GM21723 (cell line): ENCODE measurements around the gene RETREG3.

Experiments
- ATAC-seq: cut with Tn5 transposase; IDR thresholded peaks from one replicate; pipeline ENCODE4 v1.9.1; 2021; ENCODE audit warnings: mild to moderate bottlenecking, moderate library complexity; ENCODE audit not compliant: unreplicated experiment

Gene RETREG3

DNA sequence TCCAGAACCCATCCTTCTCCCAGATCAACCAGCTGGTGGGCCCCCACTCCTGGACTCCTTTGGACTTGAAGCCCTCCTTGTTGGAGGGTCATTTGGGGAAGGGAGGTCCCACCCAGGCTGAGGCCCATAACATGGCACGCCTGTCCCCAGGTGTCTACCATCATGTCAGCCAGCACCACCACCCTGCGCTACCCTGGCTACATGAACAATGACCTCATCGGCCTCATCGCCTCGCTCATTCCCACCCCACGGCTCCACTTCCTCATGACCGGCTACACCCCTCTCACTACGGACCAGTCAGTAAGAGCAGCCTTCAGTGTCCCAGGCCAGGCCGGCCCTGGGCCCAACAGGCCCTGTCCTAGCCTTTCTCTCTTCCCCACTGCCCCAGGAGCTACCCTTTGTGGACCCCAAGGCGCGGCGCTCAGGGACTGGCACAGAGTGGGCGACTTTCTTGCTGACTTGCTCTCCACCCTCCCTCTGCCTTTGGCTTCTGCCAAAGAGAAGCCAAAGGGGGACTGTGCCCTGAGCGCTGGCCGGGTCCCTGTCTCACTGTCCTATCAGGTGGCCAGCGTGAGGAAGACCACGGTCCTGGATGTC is 4.6 kb upstream of the RETREG3 start:
- ATAC-seq: no peak

DNA sequence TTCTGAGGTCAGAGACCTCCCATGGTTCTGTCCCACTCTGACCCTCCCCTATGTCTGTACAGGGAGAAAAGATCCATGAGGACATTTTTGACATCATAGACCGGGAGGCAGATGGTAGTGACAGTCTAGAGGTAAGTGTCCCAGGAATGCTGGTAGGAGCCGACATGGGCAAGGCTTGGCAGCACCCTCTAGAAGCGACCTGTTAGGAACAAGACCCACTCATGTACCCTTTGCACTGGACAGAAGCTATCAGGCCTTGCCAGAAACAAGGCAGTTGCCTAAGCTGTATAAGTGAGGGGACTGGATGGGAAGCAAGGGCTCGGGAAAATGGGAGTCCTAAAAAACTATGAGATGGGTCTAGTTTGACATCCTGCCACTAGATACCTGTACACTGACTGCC is 2.8 kb upstream of the RETREG3 start:
- no peak for ATAC-seq

DNA sequence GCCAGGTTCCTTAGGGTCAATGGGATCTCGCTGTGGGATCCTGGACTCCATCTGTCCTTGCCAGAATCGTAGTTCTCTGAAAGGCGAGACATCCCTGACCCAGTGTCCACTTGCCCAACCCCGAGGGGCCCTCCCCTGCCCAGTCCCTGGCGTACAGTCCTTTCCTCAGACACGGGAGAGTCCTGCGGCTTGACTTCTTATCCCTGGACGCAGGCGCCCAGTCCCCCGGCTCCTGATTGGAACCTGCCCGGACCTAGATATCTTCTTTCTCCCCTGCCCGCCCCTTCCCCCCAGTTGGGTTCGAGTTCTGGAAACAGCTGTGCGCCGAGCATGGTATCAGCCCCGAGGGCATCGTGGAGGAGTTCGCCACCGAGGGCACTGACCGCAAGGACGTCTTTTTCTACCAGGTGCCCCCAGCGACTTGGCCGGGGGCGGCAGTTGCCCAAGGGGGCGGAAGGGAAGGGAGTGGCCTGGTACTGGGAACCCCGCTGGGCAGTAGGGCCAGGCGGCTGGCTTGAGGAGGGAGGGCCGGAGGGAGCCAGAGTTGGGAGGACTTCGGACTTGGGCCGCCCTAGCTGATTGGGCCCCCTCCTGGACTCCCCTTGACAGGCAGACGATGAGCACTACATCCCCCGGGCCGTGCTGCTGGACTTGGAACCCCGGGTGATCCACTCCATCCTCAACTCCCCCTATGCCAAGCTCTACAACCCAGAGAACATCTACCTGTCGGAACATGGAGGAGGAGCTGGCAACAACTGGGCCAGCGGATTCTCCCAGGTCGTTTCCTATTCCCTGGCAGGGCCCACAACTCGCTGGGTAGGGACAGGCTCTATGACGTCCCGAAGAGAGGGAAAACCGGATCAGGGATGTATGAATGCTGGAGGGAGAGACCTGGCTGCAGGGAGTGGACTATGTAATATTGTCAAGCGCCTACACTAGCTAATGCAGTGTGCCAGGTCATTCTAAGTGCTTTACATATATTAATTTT is 934 bp upstream of the RETREG3 start:
- ATAC-seq: peak; percentile 8

DNA sequence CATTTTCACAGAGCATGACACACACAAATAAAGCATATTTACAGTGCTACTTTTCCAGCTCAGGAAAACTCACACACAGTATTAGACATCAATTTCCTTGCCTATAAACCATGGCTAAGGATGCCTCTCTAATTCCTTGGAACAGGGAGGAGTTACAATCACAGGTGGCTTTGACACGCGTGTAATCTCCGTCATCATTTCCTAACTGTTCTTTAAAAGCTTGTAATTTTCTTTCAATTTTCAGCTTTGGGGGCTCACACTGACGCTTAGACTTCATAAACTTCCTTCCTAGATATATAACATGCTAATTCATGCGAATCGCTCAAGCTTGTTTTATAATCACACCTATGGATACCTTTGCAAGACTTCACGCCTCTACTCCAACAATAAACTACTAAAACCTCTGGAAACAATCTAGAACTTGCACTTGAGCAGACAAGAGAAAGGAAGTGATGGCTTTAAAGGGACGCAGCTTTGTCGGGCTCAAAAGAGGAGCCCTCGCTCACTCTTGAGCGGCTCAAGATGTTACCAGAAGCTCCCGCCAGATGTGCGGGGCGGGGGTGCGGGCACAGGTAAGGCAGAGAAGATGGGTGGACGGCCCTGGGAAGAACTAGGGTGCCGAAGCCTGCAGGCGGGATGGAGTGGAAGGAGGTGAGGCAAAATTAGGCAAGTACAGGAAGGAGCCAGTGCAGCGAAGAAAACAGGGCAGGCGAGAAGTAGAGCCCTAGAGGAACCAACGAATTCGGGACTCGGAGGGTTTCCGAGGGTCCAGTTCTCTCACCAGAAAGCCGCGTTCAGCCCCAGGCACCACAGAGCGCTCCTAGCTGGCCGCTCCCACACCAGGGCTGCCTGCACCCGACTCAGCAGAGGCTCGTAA is 631 bp downstream of the RETREG3 start:
- peak; percentile 34 for ATAC-seq

DNA sequence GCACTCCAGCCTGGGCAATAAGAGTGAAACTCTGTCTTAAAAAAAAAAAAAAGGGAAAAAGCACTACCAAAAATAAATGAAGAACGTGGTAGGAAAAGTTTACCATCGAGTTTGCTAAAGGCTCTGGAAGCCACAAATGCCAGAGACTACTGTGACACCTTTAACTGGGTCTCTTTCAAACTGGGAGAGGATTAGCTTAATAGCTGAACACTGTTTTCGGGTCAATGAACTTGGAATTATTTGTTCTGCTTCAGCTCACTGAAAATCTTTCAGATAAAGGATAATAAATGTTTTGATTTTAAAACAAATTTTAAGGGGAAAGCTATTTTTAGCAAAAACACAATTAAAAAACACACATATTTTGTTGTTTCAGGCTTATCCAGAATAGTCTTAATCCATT is 1.4 kb downstream of the RETREG3 start:
- ATAC-seq: no peak

DNA sequence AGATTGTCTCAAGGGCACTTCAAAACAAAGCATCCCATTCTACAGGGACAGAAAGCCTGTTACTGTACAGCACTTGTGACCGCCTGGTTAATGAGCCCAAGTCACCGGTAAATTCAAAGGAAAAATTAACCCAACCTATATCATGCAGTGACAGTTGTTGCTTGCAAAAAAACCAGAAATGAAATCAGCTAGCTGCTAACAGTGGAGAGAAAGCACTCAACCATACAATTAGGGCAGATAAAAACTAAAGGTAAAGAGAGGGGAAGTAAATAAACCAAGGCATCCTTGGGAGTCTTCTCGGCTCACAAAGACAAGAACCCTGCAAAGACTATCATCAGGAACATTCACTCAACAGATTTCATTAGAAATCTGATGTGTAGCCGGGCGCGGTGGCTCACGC is 5.9 kb downstream of the RETREG3 start:
- no peak for ATAC-seq

DNA sequence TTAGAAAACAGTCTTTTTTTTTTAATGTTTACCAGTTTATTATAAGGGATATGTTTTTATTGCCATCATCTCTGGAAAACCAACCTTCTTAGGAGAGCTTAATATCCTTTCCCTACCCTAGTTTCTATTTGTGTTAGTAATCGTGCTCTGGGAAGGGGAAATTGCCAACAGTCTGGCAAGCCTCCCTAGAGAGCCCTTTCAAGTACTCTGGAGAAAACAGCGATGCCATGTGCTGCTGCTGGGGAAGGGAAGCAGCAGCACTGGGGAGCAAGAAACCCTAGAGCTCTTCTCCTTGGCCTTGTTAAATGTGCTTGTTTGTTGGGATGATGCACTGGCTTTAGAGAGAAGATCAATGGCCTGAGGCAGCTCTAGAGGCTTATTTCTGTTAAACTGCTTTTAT is 10.3 kb downstream of the RETREG3 start:
- no peak for ATAC-seq

DNA sequence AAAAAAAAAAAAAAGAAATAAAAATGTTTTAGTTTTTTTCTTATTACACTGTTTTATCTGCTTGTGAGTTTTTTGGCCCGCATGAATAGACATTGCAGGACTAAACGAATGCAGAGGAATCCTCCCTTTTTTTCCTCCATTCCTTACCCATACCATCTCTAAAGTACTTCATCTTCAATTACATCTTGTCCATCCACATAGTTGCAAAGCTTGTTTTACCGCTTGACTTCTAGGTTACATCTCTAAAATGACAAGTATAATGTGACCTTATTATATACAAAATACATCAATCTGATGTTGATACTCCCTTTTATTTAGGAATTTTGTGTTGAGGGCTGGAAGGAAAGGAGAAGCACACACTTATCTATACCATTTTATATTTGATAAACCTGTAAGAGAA is 12.8 kb downstream of the RETREG3 start:
- no peak for ATAC-seq

DNA sequence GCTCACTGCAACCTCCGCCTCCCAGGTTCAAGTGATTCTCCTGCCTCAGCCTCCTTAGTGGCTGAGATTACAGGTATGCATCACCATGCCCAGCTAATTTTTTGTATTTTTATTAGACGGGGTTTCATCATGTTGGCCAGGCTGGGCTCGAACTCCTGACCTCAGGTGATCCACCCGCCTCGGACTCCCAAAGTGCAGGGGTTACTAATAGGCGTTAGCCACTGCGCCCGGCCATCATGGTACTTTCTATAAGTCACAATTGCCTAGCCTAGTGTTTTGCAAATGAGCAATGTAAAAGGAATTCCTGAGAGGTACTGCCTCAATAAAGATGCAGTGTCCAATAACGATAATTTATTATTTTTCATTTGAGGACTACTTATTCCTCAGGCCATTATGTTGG is 17.8 kb downstream of the RETREG3 start:
- no peak for ATAC-seq

DNA sequence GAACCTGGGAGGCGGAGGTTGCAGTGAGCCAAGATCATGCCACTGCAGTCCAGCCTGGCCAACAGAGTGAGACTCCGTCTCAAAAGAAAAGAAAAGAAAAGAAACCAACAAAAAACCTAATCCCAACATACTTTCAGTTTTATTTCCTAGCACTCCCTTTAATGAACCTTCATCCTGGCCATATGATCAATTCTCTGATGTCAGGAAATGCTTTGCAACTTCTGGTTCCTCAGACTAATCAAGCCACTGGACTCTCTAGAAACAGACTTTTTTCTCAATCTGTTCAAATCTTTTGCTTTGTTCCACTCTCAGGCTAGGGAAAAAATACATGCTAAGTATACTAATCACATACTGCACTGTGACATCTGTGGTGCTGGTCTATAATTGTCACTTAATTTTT is 18.3 kb downstream of the RETREG3 start:
- no peak for ATAC-seq

DNA sequence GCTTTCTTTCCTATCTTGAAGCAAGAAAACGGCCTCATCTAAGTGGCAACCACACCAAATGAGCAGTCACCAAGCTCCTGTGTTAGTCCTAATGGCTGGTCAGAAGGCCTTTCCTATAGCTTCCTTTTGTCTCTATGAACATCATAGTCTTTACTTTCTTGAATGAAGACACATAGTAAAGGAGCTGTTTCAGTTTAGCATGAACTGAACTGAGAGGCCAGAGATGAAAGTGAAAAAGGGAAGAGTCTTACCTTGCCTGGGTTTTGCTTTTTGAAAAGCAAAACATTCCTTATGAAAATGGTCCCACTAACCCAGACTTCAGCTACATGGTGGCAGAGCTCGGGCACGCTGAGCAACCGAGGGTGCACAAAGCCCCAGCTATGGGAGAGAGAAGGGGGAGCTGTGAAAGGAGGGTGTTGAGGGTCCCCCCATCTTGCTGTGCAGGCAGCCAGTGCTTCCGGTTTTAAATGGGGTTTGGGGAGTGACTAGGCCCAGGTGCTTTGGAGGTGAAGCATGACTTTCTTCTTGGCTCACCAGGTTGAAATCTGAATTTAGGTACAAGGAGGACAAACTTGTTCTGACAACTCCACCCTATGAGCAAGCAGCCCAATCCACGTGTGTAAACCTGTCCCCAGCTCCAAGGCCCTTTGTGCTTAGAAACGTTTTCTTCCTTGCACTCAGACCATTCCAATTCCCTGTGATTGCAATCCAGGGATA is 22.5 kb downstream of the RETREG3 start:
- ATAC-seq: no peak

DNA sequence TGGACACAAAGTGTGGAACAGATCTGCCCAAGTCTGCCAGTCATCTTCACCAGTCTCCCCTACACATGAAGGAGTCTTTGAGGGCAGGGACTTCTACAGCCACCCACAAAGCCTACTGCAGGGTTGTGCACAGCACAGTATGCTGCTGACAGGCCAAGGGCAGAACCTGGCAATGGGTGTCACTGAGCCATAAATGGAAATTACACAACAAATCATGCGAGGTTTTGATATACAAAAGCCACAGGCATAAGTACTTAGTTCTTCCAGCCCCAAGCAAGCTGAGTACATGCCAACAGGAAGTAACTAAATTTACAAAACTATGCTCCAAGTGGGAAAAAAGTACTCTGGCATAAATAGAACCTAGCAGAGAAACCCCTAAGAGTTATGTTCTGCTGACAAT is 23.8 kb downstream of the RETREG3 start:
- ATAC-seq: no peak

DNA sequence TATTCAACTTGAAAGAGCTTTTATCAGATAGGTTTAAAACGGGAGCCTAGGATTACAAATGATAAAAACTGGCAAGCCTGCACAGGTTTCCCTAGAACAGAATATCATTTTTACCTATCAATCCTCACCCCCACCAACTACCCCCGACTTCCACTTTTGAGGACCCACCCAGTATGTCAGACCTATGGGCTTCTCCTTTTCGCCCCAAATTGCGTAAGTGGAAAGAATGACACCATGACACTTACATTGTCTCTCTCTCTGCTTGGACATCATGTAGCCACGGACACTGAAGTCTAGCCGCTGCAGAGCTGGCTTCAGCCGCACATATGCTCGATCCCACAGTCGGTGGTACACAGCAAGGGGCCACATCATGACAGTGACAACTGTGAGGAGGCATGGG is 24.3 kb downstream of the RETREG3 start:
- ATAC-seq: no peak

DNA sequence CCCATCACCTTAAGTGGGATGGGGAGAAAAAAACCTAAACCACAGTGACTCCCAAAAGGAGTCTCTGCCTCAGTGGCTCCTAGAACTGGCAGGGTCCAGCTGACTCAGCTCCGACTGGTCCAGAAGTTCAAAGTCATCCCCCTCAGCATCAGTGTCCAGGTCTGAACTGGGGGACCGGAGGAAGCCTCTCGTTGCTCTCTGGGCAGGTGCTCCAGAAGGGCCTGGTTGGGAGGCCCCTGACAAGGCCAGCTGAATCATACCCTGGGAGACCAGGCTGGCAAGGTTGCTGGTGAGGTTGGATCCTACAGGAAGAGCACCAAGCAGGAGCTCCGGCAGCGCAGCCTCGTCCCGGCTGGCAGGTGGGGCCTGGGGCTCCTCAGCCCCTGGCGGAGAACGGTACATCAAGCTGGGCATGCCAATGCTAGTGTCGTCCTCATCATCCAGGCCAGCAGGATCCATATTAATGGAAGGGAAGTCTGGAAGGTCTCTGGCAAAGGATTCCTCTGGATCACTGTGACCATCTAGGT is 27.4 kb downstream of the RETREG3 start:
- no peak for ATAC-seq

DNA sequence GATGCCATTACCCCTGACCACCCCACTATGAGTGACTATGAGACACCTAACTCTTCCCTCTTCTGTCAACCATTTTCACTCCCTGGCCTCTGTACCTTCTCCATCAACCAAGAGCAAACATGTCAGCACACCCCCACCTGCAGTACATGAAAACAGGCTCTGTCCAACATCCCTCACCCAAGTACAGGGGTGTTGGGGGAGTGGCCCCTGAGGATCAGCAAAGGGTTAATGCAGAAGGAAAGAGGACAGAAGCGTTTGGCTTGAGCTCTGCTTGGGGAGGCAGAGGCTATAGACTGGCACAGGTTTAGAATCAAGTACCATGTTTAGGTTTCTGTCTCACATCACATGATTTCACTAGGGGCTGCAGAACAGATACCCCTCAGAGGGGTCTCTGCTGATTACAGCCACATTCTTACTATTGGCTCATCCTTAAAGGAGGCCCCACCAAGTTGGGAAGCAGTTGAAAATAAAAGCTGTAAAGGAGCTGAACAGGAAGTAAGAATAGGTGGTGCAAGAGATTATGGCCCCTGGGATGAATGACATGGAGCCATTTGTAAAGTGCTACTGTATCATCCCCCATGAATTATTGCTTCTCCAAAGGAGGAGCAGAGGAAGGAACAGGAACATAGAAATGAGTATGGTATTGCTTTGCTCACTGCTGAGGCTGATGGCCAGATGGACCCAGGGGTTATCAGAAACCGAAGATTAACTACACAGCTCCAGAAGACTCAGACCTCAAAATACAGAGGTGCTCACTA is 29.2 kb downstream of the RETREG3 start:
- ATAC-seq: no peak

DNA sequence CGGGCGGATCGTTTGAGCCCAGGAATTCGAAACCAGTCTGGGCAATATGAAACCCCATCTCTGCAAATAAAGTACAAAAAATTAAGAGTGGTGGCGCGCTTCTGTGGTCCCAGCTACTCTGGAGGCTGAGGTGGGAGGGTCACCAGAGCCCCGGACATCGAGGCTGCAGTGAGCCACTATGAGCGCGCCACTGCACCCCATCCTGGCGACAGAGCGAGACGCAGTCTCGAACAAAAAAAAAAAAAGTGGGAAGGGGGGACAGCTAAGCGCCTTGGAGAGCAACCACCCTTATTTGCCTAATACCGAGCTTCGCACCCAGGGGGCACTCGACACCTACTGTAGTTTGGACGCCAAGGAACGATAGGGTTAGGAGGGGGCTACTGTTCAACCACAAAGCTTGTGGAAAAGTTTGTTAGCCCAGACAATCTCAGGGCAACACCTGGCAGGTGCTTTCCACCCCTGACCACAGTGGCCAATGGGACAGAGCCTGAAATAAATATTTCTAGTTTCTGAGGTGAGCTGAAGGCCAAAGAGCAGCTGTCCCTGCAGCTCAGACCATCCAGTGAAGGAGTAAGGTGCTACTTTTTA is 30.8 kb downstream of the RETREG3 start:
- peak; percentile 54 for ATAC-seq

DNA sequence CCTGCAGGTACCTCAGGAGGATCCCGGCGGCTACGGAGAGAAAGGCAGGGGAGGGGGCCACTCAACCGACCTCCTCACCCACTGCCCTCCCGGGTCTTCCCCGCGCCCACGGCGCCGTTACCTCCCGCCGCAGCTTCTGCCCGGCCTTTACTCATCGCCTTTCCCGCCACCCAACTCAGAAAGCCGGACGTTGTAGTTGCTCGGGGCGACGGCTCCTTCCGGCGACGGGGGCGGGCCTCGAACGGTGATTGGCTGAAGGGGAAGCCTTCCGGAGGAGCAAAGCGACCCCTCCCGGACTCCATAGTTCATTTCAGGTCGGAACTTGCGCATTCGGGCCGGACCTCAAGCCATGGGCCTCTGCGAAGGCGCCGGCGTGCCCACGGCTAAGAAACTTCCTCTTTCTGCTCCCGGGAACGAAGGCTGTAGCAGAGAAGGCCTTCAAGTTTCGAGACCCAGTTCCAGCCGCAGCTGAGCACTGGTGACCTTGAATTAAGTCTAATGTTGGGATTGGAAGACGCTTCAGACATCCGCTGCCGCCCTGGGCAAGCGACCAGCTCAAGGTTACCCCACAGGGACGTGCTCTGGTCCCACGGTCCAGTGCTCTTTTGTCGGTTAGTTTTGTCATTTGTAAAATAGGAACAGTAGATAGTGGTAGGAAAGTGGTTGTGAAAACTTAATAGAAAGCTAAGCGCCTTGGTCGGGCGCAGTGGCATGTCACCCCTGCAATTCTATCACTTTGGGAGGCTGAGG is 31.5 kb downstream of the RETREG3 start, which contains the start of gene PSMC3IP:
PSMC3IP (minus strand) TSS at position 198 of the 750 bp plus-strand sequence; CDS start at position 155, 43 bp downstream.
- ATAC-seq: peak; percentile 72

DNA sequence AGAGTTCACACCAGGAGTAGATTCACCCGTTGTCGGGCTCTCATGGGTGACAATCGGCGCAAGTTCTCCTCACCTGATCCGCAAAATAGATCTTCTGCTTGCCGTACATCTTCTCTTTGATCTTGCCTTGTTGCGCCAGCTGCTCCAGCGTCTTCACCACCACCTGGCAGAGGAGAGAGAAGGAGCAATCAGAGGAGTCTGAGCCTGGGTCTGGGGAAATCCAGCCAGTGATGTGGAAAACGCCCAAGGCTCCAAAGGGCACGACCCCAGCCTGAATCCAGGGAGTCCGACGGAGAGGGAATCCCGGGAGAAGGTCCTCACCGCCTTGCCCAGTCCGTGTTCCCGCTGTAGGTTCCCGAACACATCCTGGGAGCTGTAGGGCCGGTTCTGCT is 32.0 kb downstream of the RETREG3 start:
- peak; percentile 7 for ATAC-seq

DNA sequence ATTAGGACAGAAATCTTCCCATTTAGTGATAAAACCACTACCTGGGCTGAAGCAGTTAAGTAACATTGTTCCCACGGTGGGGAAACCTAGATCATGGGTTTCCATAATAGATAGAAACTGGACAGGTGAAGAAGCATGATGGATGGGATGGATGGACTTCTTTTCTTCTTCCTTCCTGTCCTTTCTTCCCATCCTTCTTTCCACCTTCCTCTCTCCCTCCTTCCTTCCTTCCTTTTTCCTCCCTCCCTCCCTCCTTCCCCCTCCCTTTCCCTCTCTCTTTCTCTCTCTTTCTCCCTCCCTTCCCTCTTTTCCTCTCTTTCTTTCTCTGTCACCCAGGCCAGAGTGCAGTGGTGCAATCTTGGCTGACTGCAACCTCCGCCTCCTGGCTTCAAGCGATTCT is 34.7 kb downstream of the RETREG3 start:
- no peak for ATAC-seq
